B cell (primary cell): Measurements from ENCODE around the gene STYX. TPM values are rescaled to one million over a fixed set of nuclear protein-coding genes. Genes with fewer than 3 reads are reported as not detected.

Experiments
- ATAC-seq: fragments of 200-7000 bp; cut with Tn5 transposase; one replicate; pipeline ENCODE4 v1.10.0; 2021; ENCODE audit warnings: low read depth, mild to moderate bottlenecking, moderate number of reproducible peaks, moderate library complexity
- CTCF ChIA-PET: fragments of 350-600 bp; sonication (Branson Sonifier 250); formaldehyde crosslinking; loops from one replicate; lab custom pipeline; 2021; ENCODE audit warnings: antibody characterized with exemption, inconsistent platforms; lab: Charles Lee
- POLR2A ChIA-PET: fragments of 350-600 bp; sonication (Branson Sonifier 250); formaldehyde crosslinking; loops from one replicate; lab custom pipeline; 2021; ENCODE audit warnings: antibody characterized with exemption; lab: Charles Lee
- DNase-seq: peaks from one replicate; pipeline ENCODE4 v3.0.0; 2013
- H2AFZ ChIP-seq: 2 replicates; pipeline ENCODE4 v1.6.1; 2012; ENCODE audit warnings: mild to moderate bottlenecking, low read depth, low read length; ENCODE audit not compliant: insufficient read depth, poor library complexity, severe bottlenecking
- H3K27ac ChIP-seq, 2 donors: 1 replicate in 1 of 2; 2 replicates in 1 of 2; pipeline ENCODE4 v1.5.1; 2012 to 2013; ENCODE audit warnings: low read length in 2 of 2, mild to moderate bottlenecking in 2 of 2, moderate library complexity in 1 of 2
- H3K27me3 ChIP-seq, 4 experiments: fragments of 200-600 bp in 1 of 4; sonication (generic) in 1 of 4; replicated peaks in 1 of 4; 1 replicate in 2 of 4; 2 replicates in 2 of 4; pipeline versions ENCODE4 v1.6.1 to v1.7.0; 2013 to 2016; ENCODE audit warnings: low read length in 3 of 4, mild to moderate bottlenecking in 2 of 4, mixed read lengths in 1 of 4, moderate library complexity in 1 of 4; ENCODE audit not compliant: insufficient read depth in 4 of 4, control insufficient read depth in 3 of 4; ENCODE audit errors: control extremely low read depth in 1 of 4
- H3K36me3 ChIP-seq, 2 experiments: replicated peaks in 1 of 2; 1 replicate in 1 of 2; 2 replicates in 1 of 2; pipeline versions ENCODE4 v1.6.1 to v1.7.1; 2013; ENCODE audit warnings: low read length in 1 of 2; ENCODE audit not compliant: insufficient read depth in 2 of 2, control insufficient read depth in 1 of 2; ENCODE audit errors: control extremely low read depth in 1 of 2, extremely low read depth in 1 of 2
- H3K4me1 ChIP-seq, 2 donors: fragments of 200-600 bp in 1 of 2; sonication (generic) in 1 of 2; 1 replicate in 1 of 2; 2 replicates in 1 of 2; pipeline versions ENCODE4 v1.5.1 to v1.6.1; 2013 to 2017; ENCODE audit warnings: low read length in 2 of 2; ENCODE audit not compliant: control insufficient read depth in 2 of 2, insufficient read depth in 2 of 2
- H3K4me2 ChIP-seq: replicated peaks from 2 replicates; pipeline ENCODE3; 2012; ENCODE audit warnings: mild to moderate bottlenecking, low read depth, low read length; ENCODE audit not compliant: poor library complexity, severe bottlenecking
- H3K4me3 ChIP-seq, 5 experiments: fragments of 200-600 bp in 1 of 5; sonication (generic) in 1 of 5; 1 replicate in 3 of 5; 2 replicates in 2 of 5; pipeline versions ENCODE4 v1.5.1 to v1.7.0; 2011 to 2016; ENCODE audit warnings: low read length in 4 of 5, mild to moderate bottlenecking in 4 of 5, low read depth in 2 of 5, control low read depth in 1 of 5, moderate library complexity in 1 of 5; ENCODE audit not compliant: insufficient read depth in 1 of 5; ENCODE audit errors: control extremely low read depth in 1 of 5, extremely low read depth in 1 of 5
- H3K79me2 ChIP-seq: fragments of 200-600 bp; sonication (generic); one replicate; pipeline ENCODE4 v1.6.0; 2016; ENCODE audit warnings: low read length; ENCODE audit not compliant: control insufficient read depth, insufficient read depth
- H3K9ac ChIP-seq: fragments of 200-600 bp; sonication (generic); 2 replicates; pipeline ENCODE4 v1.6.1; 2017; ENCODE audit warnings: mild to moderate bottlenecking, low read length, moderate library complexity
- H3K9me3 ChIP-seq, 3 donors: one replicate each; pipeline versions ENCODE4 v1.6.1 to v1.7.1; 2013; ENCODE audit warnings: low read length in 2 of 3; ENCODE audit not compliant: control insufficient read depth in 2 of 3, insufficient read depth in 1 of 3; ENCODE audit errors: control extremely low read depth in 1 of 3
- H4K20me1 ChIP-seq: 2 replicates; pipeline ENCODE4 v1.6.0; 2012; ENCODE audit warnings: mild to moderate bottlenecking, low read length; ENCODE audit not compliant: insufficient read depth, control insufficient read depth, poor library complexity, severe bottlenecking
- H3K27ac Mint-ChIP-seq: one replicate; pipeline ENCODE4 v1.8.0; 2021; ENCODE audit warnings: mixed read lengths
- H3K27me3 Mint-ChIP-seq: one replicate; pipeline ENCODE4 v1.8.0; 2021; ENCODE audit warnings: mixed read lengths
- H3K4me1 Mint-ChIP-seq: one replicate; pipeline ENCODE4 v1.8.0; 2021; ENCODE audit warnings: mixed read lengths
- H3K4me3 Mint-ChIP-seq: one replicate; pipeline ENCODE4 v1.8.0; 2021; ENCODE audit warnings: mixed read lengths
- H3K9me3 Mint-ChIP-seq: one replicate; pipeline ENCODE4 v1.8.0; 2022; ENCODE audit warnings: mixed read lengths; ENCODE audit not compliant: insufficient read depth
- EZH2 ChIP-seq: IDR thresholded peaks from 2 replicates; pipeline ENCODE4 v1.6.1; 2012; ENCODE audit warnings: borderline replicate concordance, low read depth, mild to moderate bottlenecking, moderate library complexity, low read length; ENCODE audit not compliant: insufficient read depth, poor library complexity, severe bottlenecking
- WGBS: methylation state at CpG from one replicate; pipeline ENCODE4 v1.1.5; 2013; ENCODE audit warnings: missing lambda C conversion rate; ENCODE audit not compliant: insufficient coverage; 5-methylcytosine and 5-hydroxymethylcytosine counted together
- intact Hi-C: fragments of 100-400 bp; cut with micrococcal nuclease; formaldehyde crosslinking; loops from one replicate; pipeline ENCODE4 v1.10.0; 2022
- polyA plus RNA-seq: library from polyadenylated mRNA; depleted of rRNA; stranded (reverse); fragments of >200 nt; gene quantifications from 2 replicates; pipeline ENCODE4 v1.2.3, GENCODE V29; 2012
- total RNA-seq, 2 donors: library from RNA; stranded (reverse); fragments of 120-200 nt in 1 of 2; gene quantifications; 1 replicate in 1 of 2; 2 replicates in 1 of 2; pipeline versions ENCODE4 v1.2.3 to v1.2.4, GENCODE V29; 2013 to 2022
- TF ChIP-seq, protein P1 (sequence below): fragments of 200-600 bp; IDR thresholded peaks from one replicate; pipeline ENCODE4 v1.8.0; 2022; ENCODE audit warnings: antibody characterized with exemption, mild to moderate bottlenecking

STYX gene
- total and polyA plus RNA-seq, 2 donors (not counting 1 experiment from before 2014, with no cell fraction given), result 5.0 to 15.7 TPM

DNA sequence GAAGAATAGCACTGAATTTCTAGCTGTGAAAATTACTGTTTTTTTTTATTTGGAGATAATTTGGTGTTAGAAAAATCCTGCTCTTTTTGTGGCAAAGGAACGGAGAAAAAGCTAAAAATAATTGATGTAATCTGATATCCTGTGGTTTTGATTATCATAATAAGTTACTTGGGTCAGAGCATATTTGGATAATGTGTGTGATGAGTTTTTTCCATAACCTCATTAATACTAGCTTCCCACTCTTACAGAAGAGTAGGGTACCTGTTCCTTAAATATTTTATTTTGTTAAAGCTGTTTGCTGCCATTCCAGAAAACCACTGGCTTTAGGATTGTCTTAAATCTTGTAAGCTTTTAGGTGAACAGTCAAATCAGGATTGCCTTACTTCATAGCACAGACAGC, 18.3 kb upstream of the STYX start:
- ChIA-PET POLR2A (no interaction called here), CTCF (interaction anchor here (1.2 to 1.7 kb wide), 2 partner anchors 8 to 15 kb away, joined by 5 to 7 read pairs; no protein-coding TSS in a partner anchor)
- no peak for ATAC-seq
- H3K4me3 ChIP-seq, result no peak overlapping the region
- Mint-ChIP-seq H3K4me1 (peaks cover 19% of the 10 kb centered on the region), H3K27me3 (no peaks in the 10 kb centered on the region), H3K4me3 (no peak overlapping the region), H3K27ac (no peak overlapping the region), H3K9me3 (no peaks in the 10 kb centered on the region)
- intact Hi-C loops, result no loop called here
- H3K27me3 ChIP-seq, result no peaks in the 10 kb centered on the region
- no peak overlapping the region for H3K4me2 ChIP-seq
- WGBS, result no CpG with 5 or more reads among the region's 1 CpG
- H3K9ac ChIP-seq, result no peak overlapping the region
- H2AFZ ChIP-seq, result no peak overlapping the region
- H3K9me3 ChIP-seq, result peaks cover 0 to 4% (median 0%) of the 10 kb centered on the region in 3 donors
- no peak for DNase-seq
- peaks cover 4 to 47% of the 10 kb centered on the region in 2 experiments for H3K36me3 ChIP-seq
- TF ChIP-seq, protein P1, sequence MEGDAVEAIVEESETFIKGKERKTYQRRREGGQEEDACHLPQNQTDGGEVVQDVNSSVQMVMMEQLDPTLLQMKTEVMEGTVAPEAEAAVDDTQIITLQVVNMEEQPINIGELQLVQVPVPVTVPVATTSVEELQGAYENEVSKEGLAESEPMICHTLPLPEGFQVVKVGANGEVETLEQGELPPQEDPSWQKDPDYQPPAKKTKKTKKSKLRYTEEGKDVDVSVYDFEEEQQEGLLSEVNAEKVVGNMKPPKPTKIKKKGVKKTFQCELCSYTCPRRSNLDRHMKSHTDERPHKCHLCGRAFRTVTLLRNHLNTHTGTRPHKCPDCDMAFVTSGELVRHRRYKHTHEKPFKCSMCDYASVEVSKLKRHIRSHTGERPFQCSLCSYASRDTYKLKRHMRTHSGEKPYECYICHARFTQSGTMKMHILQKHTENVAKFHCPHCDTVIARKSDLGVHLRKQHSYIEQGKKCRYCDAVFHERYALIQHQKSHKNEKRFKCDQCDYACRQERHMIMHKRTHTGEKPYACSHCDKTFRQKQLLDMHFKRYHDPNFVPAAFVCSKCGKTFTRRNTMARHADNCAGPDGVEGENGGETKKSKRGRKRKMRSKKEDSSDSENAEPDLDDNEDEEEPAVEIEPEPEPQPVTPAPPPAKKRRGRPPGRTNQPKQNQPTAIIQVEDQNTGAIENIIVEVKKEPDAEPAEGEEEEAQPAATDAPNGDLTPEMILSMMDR, result no peak
- no peak for TF ChIP-seq EZH2
- peaks cover 12% of the 10 kb centered on the region for H4K20me1 ChIP-seq
- peaks cover 65% of the 10 kb centered on the region for H3K79me2 ChIP-seq
- no peak overlapping the region for H3K27ac ChIP-seq
- H3K4me1 ChIP-seq, result peaks cover 10 to 11% of the 10 kb centered on the region in 2 donors

- no peaks in the 10 kb centered on the region for H3K27me3 ChIP-seq
- Mint-ChIP-seq H3K9me3 (no peaks in the 10 kb centered on the region), H3K4me1 (no peaks in the 10 kb centered on the region), H3K27ac (no peak overlapping the region), H3K4me3 (no peak overlapping the region), H3K27me3 (no peaks in the 10 kb centered on the region)
- no peak for ATAC-seq
- H3K9me3 ChIP-seq, result peaks cover 0 to 4% (median 0%) of the 10 kb centered on the region in 3 donors
- WGBS, result 100% methylated on average over 3 of the region's 6 CpGs
- peaks cover 4 to 61% of the 10 kb centered on the region in 2 experiments for H3K36me3 ChIP-seq
- H4K20me1 ChIP-seq, result no peaks in the 10 kb centered on the region
- H3K4me3 ChIP-seq, result no peak overlapping the region
- no peak for DNase-seq
- intact Hi-C loops, result no loop called here
- no peak overlapping the region for H3K4me2 ChIP-seq
- H2AFZ ChIP-seq, result no peak overlapping the region
- no peak overlapping the region for H3K27ac ChIP-seq
- ChIA-PET CTCF (no interaction called here), POLR2A (no interaction called here)
- TF ChIP-seq, protein P1, result no peak
- no peak for TF ChIP-seq EZH2
- H3K4me1 ChIP-seq, result no peaks in the 10 kb centered on the region
- H3K9ac ChIP-seq, result no peak overlapping the region
- peaks cover 48% of the 10 kb centered on the region for H3K79me2 ChIP-seq
Measured at GRCh38 chr14:52716155-52716554, 13.8 kb upstream of the STYX start.
